Caco-2 (cell line): ENCODE measurements around the gene CTRB2. TPM values are rescaled to one million over a fixed set of nuclear protein-coding genes. Genes with fewer than 3 reads are reported as not detected.

Source experiments
- Bru-seq: library from RNA; stranded (reverse); fragments of 400-500 nt; gene quantifications from one replicate; lab custom pipeline; 2021; lab: Mats Ljungman, UMichigan
- BruChase-seq, 2 experiments: library from RNA; stranded (reverse); fragments of 400-500 nt; gene quantifications; one replicate each; lab custom pipeline; 2021; lab: Mats Ljungman, UMichigan
- BruUV-seq: library from RNA; stranded (reverse); fragments of 400-500 nt; replicated peaks from 2 replicates; lab custom pipeline; 2021; lab: Mats Ljungman, UMichigan
- CTCF ChIA-PET: fragments of 300-600 bp; sonication (Branson Sonifier 250); formaldehyde crosslinking; loops from one replicate; lab custom pipeline; 2022; ENCODE audit warnings: antibody characterized with exemption; lab: Charles Lee
- POLR2A ChIA-PET: fragments of 300-600 bp; sonication (Branson Sonifier 250); formaldehyde crosslinking; loops from one replicate; lab custom pipeline; 2022; ENCODE audit warnings: antibody characterized with exemption; lab: Charles Lee
- DNase-seq, 2 experiments: peaks; one replicate each; pipeline versions ENCODE4 v3.0.0 to v3.0.0-alpha.2; 2020 to 2022
- H3K27me3 ChIP-seq: replicated peaks from 2 replicates; pipeline ENCODE4 v1.6.0; 2011; ENCODE audit warnings: low read length; ENCODE audit not compliant: control insufficient read depth, insufficient read depth
- H3K36me3 ChIP-seq: 2 replicates; pipeline ENCODE4 v1.5.1; 2011; ENCODE audit warnings: low read length; ENCODE audit not compliant: control insufficient read depth, insufficient read depth
- H3K4me1 ChIP-seq: fragments of 250-450 bp; sonication (Bioruptor Pico); 2 replicates; pipeline ENCODE4 v1.5.1; 2020; ENCODE audit warnings: mild to moderate bottlenecking
- H3K4me3 ChIP-seq: 2 replicates; pipeline ENCODE4 v1.5.1; 2011; ENCODE audit warnings: low read depth, mild to moderate bottlenecking, control low read depth, low read length
- H3K9me3 ChIP-seq: fragments of 250-450 bp; sonication (Bioruptor Pico); 2 replicates; pipeline ENCODE4 v1.5.1; 2020; ENCODE audit warnings: mild to moderate bottlenecking, moderate library complexity
- H3K27ac Mint-ChIP-seq: one replicate; pipeline ENCODE4 v1.8.0; 2022; ENCODE audit warnings: mixed read lengths; ENCODE audit not compliant: unreplicated experiment
- H3K27me3 Mint-ChIP-seq: one replicate; pipeline ENCODE4 v1.8.0; 2022; ENCODE audit warnings: mixed read lengths; ENCODE audit not compliant: insufficient read depth, unreplicated experiment
- H3K36me3 Mint-ChIP-seq: one replicate; pipeline ENCODE4 v1.8.0; 2022; ENCODE audit warnings: mild to moderate bottlenecking, mixed read lengths; ENCODE audit not compliant: insufficient read depth, unreplicated experiment
- H3K4me1 Mint-ChIP-seq: one replicate; pipeline ENCODE4 v1.8.0; 2022; ENCODE audit warnings: low read depth, mixed read lengths; ENCODE audit not compliant: unreplicated experiment
- H3K4me3 Mint-ChIP-seq: one replicate; pipeline ENCODE4 v1.8.0; 2022; ENCODE audit warnings: mild to moderate bottlenecking, moderate library complexity, mixed read lengths; ENCODE audit not compliant: unreplicated experiment
- H3K9me3 Mint-ChIP-seq: one replicate; pipeline ENCODE4 v1.8.0; 2022; ENCODE audit warnings: mixed read lengths; ENCODE audit not compliant: unreplicated experiment
- CTCF ChIP-seq, 2 experiments: fragments of 200-600 bp in 1 of 2; IDR thresholded peaks; 1 replicate in 1 of 2; 2 replicates in 1 of 2; pipeline versions ENCODE4 v1.5.1 to v1.8.0; 2011 to 2022; ENCODE audit warnings: antibody characterized with exemption in 1 of 2, control low read depth in 1 of 2, inconsistent platforms in 1 of 2, low read depth in 1 of 2, low read length in 1 of 2, mild to moderate bottlenecking in 1 of 2, moderate library complexity in 1 of 2; ENCODE audit not compliant: insufficient read depth in 1 of 2, severe bottlenecking in 1 of 2, unreplicated experiment in 1 of 2
- intact Hi-C: fragments of 100-400 bp; cut with micrococcal nuclease; formaldehyde crosslinking; loops from one replicate; pipeline ENCODE4 v1.10.0; 2022; ENCODE audit not compliant: unreplicated experiment
- long read RNA-seq: library from polyadenylated mRNA; stranded (forward); transcript quantifications from one replicate; pipeline ENCODE4 v2.0.0, GENCODE V29; 2022
- total RNA-seq: library from RNA; stranded (reverse); gene quantifications from 2 replicates; pipeline ENCODE4 v1.2.3, GENCODE V29; 2022

The CTRB2 gene
- not detected in 2 replicates for total RNA-seq
- Bru-seq, nascent RNA: not detected
- BruChase-seq, experiment 1, labeled RNA remaining after a 2-hour chase: percentile 15 among the genes with signal in this experiment
- not detected for BruChase-seq, experiment 2, labeled RNA remaining after a 6-hour chase
- long read RNA-seq: 0 reads

GRCh38 chr16:75206749-75207451, at the start of gene CTRB2:
Gene CTRB2 (minus strand): TSS chr16:75207161. CDS start chr16:75207141, 20 bp downstream.
- Mint-ChIP-seq H3K27me3 (no peaks in the 10 kb centered on the region), H3K4me3 (no peak within 1 kb of the TSS), H3K36me3 (peaks cover 6% of the 10 kb centered on the region), H3K27ac (no peak within 1 kb of the TSS), H3K4me1 (no peaks in the 10 kb centered on the region), H3K9me3 (no peaks in the 10 kb centered on the region)
- Histone ChIP-seq H3K36me3 (no peaks in the 10 kb centered on the region), H3K9me3 (no peaks in the 10 kb centered on the region), H3K4me1 (no peaks in the 10 kb centered on the region), H3K4me3 (no peak within 1 kb of the TSS), H3K27me3 (no peaks in the 10 kb centered on the region)
- ChIA-PET POLR2A (no interaction called here), CTCF (no interaction called here)
- TF ChIP-seq CTCF (IDR thresholded peaks at IDR 0.05; ENCODE audit: insufficient read depth in 1 of 2, low read depth in 1 of 2, low read length in 1 of 2, severe bottlenecking in 1 of 2, unreplicated experiment in 1 of 2): no peak
- no peak for DNase-seq
- BruUV-seq: no TSS peak
- intact Hi-C loops: loop anchor here (2.0 kb wide), 1 partner anchor 18 kb away; no protein-coding TSS in a partner anchor

- Mint-ChIP-seq H3K27me3 (no peaks in the 10 kb centered on the region), H3K4me3 (no peak overlapping the region), H3K4me1 (peaks cover 40% of the 10 kb centered on the region), H3K36me3 (peaks cover 18% of the 10 kb centered on the region), H3K9me3 (no peaks in the 10 kb centered on the region), H3K27ac (no peak overlapping the region)
- Histone ChIP-seq H3K36me3 (no peaks in the 10 kb centered on the region), H3K27me3 (no peaks in the 10 kb centered on the region), H3K4me3 (no peak overlapping the region), H3K4me1 (peaks cover 32% of the 10 kb centered on the region), H3K9me3 (no peaks in the 10 kb centered on the region)
- ChIA-PET CTCF (interaction anchor here (2.1 kb wide), 1 partner anchor 22 kb away, joined by 8 read pairs; no protein-coding TSS in a partner anchor), POLR2A (no interaction called here)
- TF ChIP-seq CTCF (IDR thresholded peaks at IDR 0.05; ENCODE audit: insufficient read depth in 1 of 2, low read depth in 1 of 2, low read length in 1 of 2, severe bottlenecking in 1 of 2, unreplicated experiment in 1 of 2): no peak
- no TSS peak for BruUV-seq
- intact Hi-C loops: no loop called here
- peak in 1 of 2 experiments; percentile 38 for DNase-seq
Measured at GRCh38 chr16:75256059-75256571, 49.2 kb upstream of the CTRB2 start.

- peak overlapping the region; percentile 51 for H3K27ac Mint-ChIP-seq
- ChIA-PET CTCF (interaction anchor here (1.0 to 2.1 kb wide), 2 partner anchors 21 to 55 kb away, joined by 4 to 8 read pairs; no protein-coding TSS in a partner anchor), POLR2A (no interaction called here)
- H3K36me3 Mint-ChIP-seq: peaks cover 33% of the 10 kb centered on the region
- no peaks in the 10 kb centered on the region for H3K27me3 Mint-ChIP-seq
- no peak for TF ChIP-seq CTCF (IDR thresholded peaks at IDR 0.05; ENCODE audit: insufficient read depth in 1 of 2, low read depth in 1 of 2, low read length in 1 of 2, severe bottlenecking in 1 of 2, unreplicated experiment in 1 of 2)
- Histone ChIP-seq H3K4me1 (peaks cover 41% of the 10 kb centered on the region), H3K4me3 (no peak overlapping the region), H3K27me3 (no peaks in the 10 kb centered on the region), H3K36me3 (no peaks in the 10 kb centered on the region), H3K9me3 (no peaks in the 10 kb centered on the region)
- intact Hi-C loops: loop anchor here (5.0 kb wide), 1 partner anchor 133 kb away; no protein-coding TSS in a partner anchor
- peaks cover 34% of the 10 kb centered on the region for H3K4me1 Mint-ChIP-seq
- H3K9me3 Mint-ChIP-seq: no peaks in the 10 kb centered on the region
- H3K4me3 Mint-ChIP-seq: no peak overlapping the region
- DNase-seq: no peak
- BruUV-seq: no TSS peak
Measured at GRCh38 chr16:75254359-75254837, 47.4 kb upstream of the CTRB2 start.
